ENCODE results near the gene KLF4. TPM values are rescaled to one million over a fixed set of nuclear protein-coding genes. Genes with fewer than 3 reads are reported as not detected.
A peak's percentile ranks its signal among the peaks of the same experiment; 100 is the strongest.

Gene KLF4
- total RNA-seq, 1 experiment from 2014 or later: 7.1 TPM

DNA sequence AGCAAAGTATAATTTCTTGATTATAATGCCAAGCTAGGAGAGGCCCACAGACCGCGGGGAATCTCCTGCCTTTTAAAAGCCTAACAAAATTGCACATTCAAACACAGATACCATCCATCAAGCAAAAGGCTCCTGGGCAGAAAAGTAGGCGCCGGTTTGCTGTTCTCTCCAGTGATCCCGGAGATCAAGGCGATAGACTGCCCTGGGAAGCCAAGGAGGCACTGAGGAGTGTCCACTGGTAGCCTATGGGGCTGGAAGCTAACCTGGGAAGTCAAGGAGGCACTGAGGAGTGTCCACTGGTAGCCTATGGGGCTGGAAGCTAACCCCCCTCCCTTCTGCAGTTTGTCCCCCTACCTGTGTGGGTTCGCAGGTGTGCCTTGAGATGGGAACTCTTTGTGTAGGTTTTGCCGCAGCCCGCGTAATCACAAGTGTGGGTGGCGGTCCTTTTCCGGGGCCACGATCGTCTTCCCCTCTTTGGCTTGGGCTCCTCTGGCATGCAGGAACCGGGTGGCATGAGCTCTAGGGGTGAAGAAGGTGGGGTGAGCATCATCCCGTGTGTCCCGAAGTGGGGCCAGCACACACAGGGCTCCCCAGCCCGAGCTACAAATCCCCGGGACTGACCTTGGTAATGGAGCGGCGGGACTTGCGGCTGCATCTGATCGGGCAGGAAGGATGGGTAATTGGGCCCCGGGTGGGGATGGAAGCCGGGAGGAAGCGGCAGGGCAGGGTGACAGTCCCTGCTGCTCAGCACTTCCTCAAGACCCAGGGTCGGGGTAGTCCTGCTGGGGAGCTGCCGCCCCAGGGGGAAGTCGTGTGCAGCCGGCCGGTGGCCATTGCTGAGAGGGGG, 2.7 kb downstream of the KLF4 start:
- peaks cover 23% of the 10 kb centered on the region; the same call in 1 of the 2 replicates for H3K27me3 ChIP-seq (ENCODE audit: insufficient read depth, low read length)
- no peak for TF ChIP-seq CTCF (conservative IDR thresholded peaks at IDR 0.05)
- no peaks in the 10 kb centered on the region for H4K20me1 ChIP-seq (ENCODE audit: control insufficient read depth, insufficient read depth, insufficient read length)
- H3K27me3 Mint-ChIP-seq (ENCODE audit: low read depth): peaks cover 49% of the 10 kb centered on the region
- no peaks in the 10 kb centered on the region for H3K79me2 ChIP-seq (ENCODE audit: insufficient read depth, low read length)
- H2BK120ac ChIP-seq (ENCODE audit: low read depth, low read length, poor library complexity, severe bottlenecking): no peak overlapping the region
- H2BK15ac ChIP-seq (ENCODE audit: low read depth, low read length): no peak overlapping the region
- no peak overlapping the region for H3K18ac ChIP-seq (ENCODE audit: insufficient read length, low read depth, low read length)
- H3K4ac ChIP-seq (ENCODE audit: low read depth, low read length): no peak overlapping the region
- H3K4me1 Mint-ChIP-seq: peaks cover 29 to 40% of the 10 kb centered on the region in 2 experiments
- H4K8ac ChIP-seq (replicated peaks; ENCODE audit: insufficient read length, low read depth, low read length): no peak overlapping the region
- no peak overlapping the region for H2AK5ac ChIP-seq (ENCODE audit: insufficient read length, low read length)
- no peak overlapping the region for H4K91ac ChIP-seq (ENCODE audit: insufficient read length, low read depth, low read length)
- H3K4me1 ChIP-seq (ENCODE audit: insufficient read depth, low read length): no peaks in the 10 kb centered on the region
- H3K4me2 ChIP-seq (ENCODE audit: insufficient read depth, insufficient read length, low read length): peak overlapping the region; percentile 48
- peaks cover 24% of the 10 kb centered on the region for H3K23me2 ChIP-seq (ENCODE audit: insufficient read length, low read depth, low read length, poor library complexity, severe bottlenecking)
- no peak overlapping the region; the same call in 1 of the 2 replicates for H3K14ac ChIP-seq (ENCODE audit: insufficient read depth, low read length)
- no CpG with 5 or more reads among the region's 31 CpGs for WGBS (ENCODE audit: extremely low coverage, insufficient read length, low lambda C conversion rate)
- no peaks in the 10 kb centered on the region for H3K79me1 ChIP-seq (ENCODE audit: insufficient read depth, low read depth, low read length, poor library complexity, severe bottlenecking)
- H2BK12ac ChIP-seq (ENCODE audit: insufficient read length, low read depth, low read length): no peak overlapping the region
- no peak overlapping the region for H3K9ac ChIP-seq (ENCODE audit: extremely low read depth, insufficient read length, low read length)
- no peak overlapping the region for H4K5ac ChIP-seq (ENCODE audit: insufficient read length, low read depth, low read length)
- peak overlapping the region; percentile 74 to 87 for H3K4me3 Mint-ChIP-seq
- H3K9me3 Mint-ChIP-seq: peaks cover 0 to 3% of the 10 kb centered on the region in 2 experiments; a peak in 1 of 5 replicates
- peaks cover 1 to 13% (median 9%) of the 10 kb centered on the region in 3 experiments; a peak in 5 of 7 replicates for H3K36me3 Mint-ChIP-seq (ENCODE audit: insufficient read depth in 1 of 3, low read depth in 3 of 3)
- H2AFZ ChIP-seq (ENCODE audit: low read length): no peak overlapping the region
- no peak overlapping the region for H3T11ph ChIP-seq (ENCODE audit: low read length)
- no peak overlapping the region for H3K27ac Mint-ChIP-seq
- no peak overlapping the region for H2BK5ac ChIP-seq (ENCODE audit: insufficient read length, low read length)
- H3K23ac ChIP-seq (ENCODE audit: insufficient read length, low read depth, low read length): no peak overlapping the region
- H2BK20ac ChIP-seq (ENCODE audit: low read depth, low read length, poor library complexity, severe bottlenecking): no peak overlapping the region
- peak; percentile 45 for DNase-seq
- H3K9me3 ChIP-seq (ENCODE audit: control insufficient read depth, low read depth, low read length): no peaks in the 10 kb centered on the region
- no peak overlapping the region for H3K27ac ChIP-seq (ENCODE audit: insufficient read length, low read depth, low read length)
- no peak overlapping the region for H3K56ac ChIP-seq (ENCODE audit: insufficient read length, low read depth, low read length)

All from H9 (cell line).